IPS-15b (cell line): Measurements from ENCODE around the gene DUS4L.

ENCODE experiments used
- H3K27me3 ChIP-seq: one replicate; pipeline ENCODE4 v1.6.1; 2013; ENCODE audit warnings: low read length; ENCODE audit not compliant: control insufficient read depth, insufficient read depth
- H3K36me3 ChIP-seq: one replicate; pipeline ENCODE4 v1.6.1; 2013; ENCODE audit warnings: low read length; ENCODE audit not compliant: control insufficient read depth, insufficient read depth
- H3K4me1 ChIP-seq: one replicate; pipeline ENCODE4 v1.6.1; 2013; ENCODE audit warnings: mild to moderate bottlenecking, low read length; ENCODE audit not compliant: control insufficient read depth, insufficient read depth
- H3K4me3 ChIP-seq: one replicate; pipeline ENCODE4 v1.5.1; 2013; ENCODE audit warnings: low read depth, low read length
- H3K9ac ChIP-seq: one replicate; pipeline ENCODE4 v1.6.1; 2013; ENCODE audit warnings: low read depth, mild to moderate bottlenecking, low read length
- H3K9me3 ChIP-seq: one replicate; pipeline ENCODE4 v1.6.1; 2013; ENCODE audit warnings: mild to moderate bottlenecking, low read length; ENCODE audit not compliant: control insufficient read depth, insufficient read depth

The DUS4L gene

GRCh38 chr7:107627002-107627401 is 63.2 kb downstream of the DUS4L start:
- Histone ChIP-seq H3K4me3 (no peak overlapping the region), H3K9me3 (no peaks in the 10 kb centered on the region), H3K4me1 (no peaks in the 10 kb centered on the region), H3K9ac (no peak overlapping the region), H3K36me3 (no peaks in the 10 kb centered on the region), H3K27me3 (no peaks in the 10 kb centered on the region)
